ENCODE data around the gene TMEM154.

GRCh38 chr4:152708361-152708760 is 28.6 kb upstream of the TMEM154 start:
- TF ChIP-seq, protein P1, sequence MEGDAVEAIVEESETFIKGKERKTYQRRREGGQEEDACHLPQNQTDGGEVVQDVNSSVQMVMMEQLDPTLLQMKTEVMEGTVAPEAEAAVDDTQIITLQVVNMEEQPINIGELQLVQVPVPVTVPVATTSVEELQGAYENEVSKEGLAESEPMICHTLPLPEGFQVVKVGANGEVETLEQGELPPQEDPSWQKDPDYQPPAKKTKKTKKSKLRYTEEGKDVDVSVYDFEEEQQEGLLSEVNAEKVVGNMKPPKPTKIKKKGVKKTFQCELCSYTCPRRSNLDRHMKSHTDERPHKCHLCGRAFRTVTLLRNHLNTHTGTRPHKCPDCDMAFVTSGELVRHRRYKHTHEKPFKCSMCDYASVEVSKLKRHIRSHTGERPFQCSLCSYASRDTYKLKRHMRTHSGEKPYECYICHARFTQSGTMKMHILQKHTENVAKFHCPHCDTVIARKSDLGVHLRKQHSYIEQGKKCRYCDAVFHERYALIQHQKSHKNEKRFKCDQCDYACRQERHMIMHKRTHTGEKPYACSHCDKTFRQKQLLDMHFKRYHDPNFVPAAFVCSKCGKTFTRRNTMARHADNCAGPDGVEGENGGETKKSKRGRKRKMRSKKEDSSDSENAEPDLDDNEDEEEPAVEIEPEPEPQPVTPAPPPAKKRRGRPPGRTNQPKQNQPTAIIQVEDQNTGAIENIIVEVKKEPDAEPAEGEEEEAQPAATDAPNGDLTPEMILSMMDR (IDR thresholded peaks at IDR 0.05): no peak
- no peak for TF ChIP-seq POLR2AphosphoS5 (IDR thresholded peaks at IDR 0.05)
